Heart left ventricle (tissue), 16 donors: ENCODE data around the gene ADNP. TPM values are rescaled to one million over a fixed set of nuclear protein-coding genes. Genes with fewer than 3 reads are reported as not detected.

ENCODE experiments used
- ATAC-seq, 4 donors: fragments of 200-7000 bp; cut with Tn5 transposase; one replicate each; pipeline ENCODE4 v1.9.1; 2020 to 2022; ENCODE audit warnings: moderate library complexity in 4 of 4, mild to moderate bottlenecking in 3 of 4, moderate number of reproducible peaks in 1 of 4
- DNase-seq, 5 donors: peaks; one replicate each; pipeline ENCODE4 v3.0.0-alpha.2; 2020
- H3K27ac ChIP-seq, 12 donors: fragments of 200-600 bp; sonication (generic) in 4 of 12; one replicate each; pipeline versions ENCODE4 v1.5.0 to v1.8.0; 2016 to 2022; ENCODE audit warnings: mild to moderate bottlenecking in 2 of 12
- H3K27me3 ChIP-seq, 9 donors: fragments of 200-600 bp; sonication (generic) in 2 of 9; one replicate each; pipeline versions ENCODE4 v1.5.1 to v1.8.0; 2016 to 2022; ENCODE audit warnings: mild to moderate bottlenecking in 3 of 9
- H3K36me3 ChIP-seq, 9 donors: fragments of 200-600 bp; sonication (generic) in 2 of 9; one replicate each; pipeline versions ENCODE4 v1.5.0 to v1.8.0; 2018 to 2022; ENCODE audit warnings: mild to moderate bottlenecking in 2 of 9
- H3K4me1 ChIP-seq, 12 donors: fragments of 200-600 bp; sonication (generic) in 4 of 12; one replicate each; pipeline versions ENCODE4 v1.5.0 to v1.8.0; 2016 to 2022; ENCODE audit warnings: mild to moderate bottlenecking in 3 of 12
- H3K4me3 ChIP-seq, 12 donors: fragments of 200-600 bp; sonication (generic) in 4 of 12; one replicate each; pipeline versions ENCODE4 v1.5.0 to v1.8.0; 2017 to 2022; ENCODE audit warnings: mild to moderate bottlenecking in 9 of 12, moderate library complexity in 4 of 12
- H3K9me3 ChIP-seq, 12 donors: fragments of 200-600 bp; sonication (generic) in 4 of 12; one replicate each; pipeline versions ENCODE4 v1.5.0 to v1.8.0; 2016 to 2022; ENCODE audit warnings: mild to moderate bottlenecking in 1 of 12
- CTCF ChIP-seq, 12 donors: fragments of 200-600 bp; sonication (generic) in 4 of 12; IDR thresholded peaks; one replicate each; pipeline versions ENCODE4 v1.5.0 to v1.8.0; 2018 to 2022; ENCODE audit warnings: antibody characterized with exemption in 12 of 12, mild to moderate bottlenecking in 5 of 12
- POLR2A ChIP-seq, 2 donors: fragments of 450-650 bp; IDR thresholded peaks; one replicate each; pipeline ENCODE4 v1.6.1; 2017; ENCODE audit warnings: antibody characterized with exemption in 2 of 2, mild to moderate bottlenecking in 2 of 2, moderate library complexity in 2 of 2
- WGBS, 4 donors: extraction: QIAGEN DNeasy Blood & Tissue Kit in 2 of 4; methylation state at CpG; one replicate each; pipeline versions ENCODE4 v1.1.5 to v1.1.7; 2013 to 2018; 5-methylcytosine and 5-hydroxymethylcytosine counted together
- intact Hi-C, 10 donors: fragments of 100-400 bp; cut with DNase I; formaldehyde crosslinking; loops; one replicate each; pipeline versions ENCODE4 v1.11.1 to v1.14.2; 2022
- polyA plus RNA-seq, 2 donors: library from polyadenylated mRNA; stranded (reverse); fragments of 200-250 nt; gene quantifications; one replicate each; pipeline ENCODE4 v1.2.3, GENCODE V29; 2013
- total RNA-seq, 9 donors: library from RNA; depleted of rRNA in 2 of 9; stranded (reverse); fragments of >200 nt in 2 of 9; fragmentation: NEBNext Ultra II Directional in 3 of 9; extraction: Animal tissue kit (Norgen Biotek cat#: 25700) in 3 of 9; gene quantifications; one replicate each; pipeline versions ENCODE4 v1.1.0 to v1.2.4, GENCODE V29; 2016 to 2023
- donor health status: ischemic (EF 13 %, LVEDD 7.1; RV severe dilation, severe dysfunction).
- donor health status: healthy with polysubstance abuse.
- donor health status: DM: no; HTN: yes; CAD: no.
- donor health status: DM: no; HTN: no; CAD: no.
- donor health status: ischemic (EF 25% LVEDD 6.9; RV normal size, moderate dysfunction).
- donor health status: ischemic (EF 25% LVEDD 5.7; RV mildly dilated, moderate dysfunction).
- donor health status: healthy.
- donor health status: DM: yes; HTN: yes; CAD: no.
- donor health status: ischemic (EF 35%, LVEDD 5.7; RV mildly dilated, moderate dysfunction).
- donor health status: nonischemic (EF 11% LVEDD 7.7; RV severe dilation, severe dysfunction).
- donor health status: DM: yes; HTN: yes; CAD: no.
- donor health status: PGD.
- donor health status: ischemic (EF 29% LVEDD 5.4; RV normal size, mild dysfunction).
- donor health status: nonischemic (EF 23%, LVEDD 6.1; RV moderate dilation, normal function).

ADNP gene
- total and polyA plus RNA-seq, 11 donors: 18.1 to 50.6 (median 30.5) TPM

GRCh38 chr20:50848846-50849673, 82.2 kb downstream of the ADNP start:
- intact Hi-C loops: no loop called here
- TF ChIP-seq CTCF (IDR thresholded peaks at IDR 0.05) (no peak), POLR2A (IDR thresholded peaks at IDR 0.05) (no peak)
- H3K27me3 ChIP-seq: no peaks in the 10 kb centered on the region
- H3K4me3 ChIP-seq: peak overlapping the region in 4 of 12 donors; percentile 12 to 37 (median 21)
- no peaks in the 10 kb centered on the region for H3K9me3 ChIP-seq
- H3K36me3 ChIP-seq: no peaks in the 10 kb centered on the region
- H3K4me1 ChIP-seq: peaks cover 0 to 14% (median 11%) of the 10 kb centered on the region in 12 donors
- DNase-seq (no peak), ATAC-seq (peak in 3 of 4 donors; percentile 27 to 57 (median 55))
- H3K27ac ChIP-seq: peak overlapping the region in 1 of 12 donors; percentile 14
- WGBS, 4 donors: 32 to 48% (median 39%) methylated on average over 10 to 18 of the region's 18 CpGs

- Histone ChIP-seq H3K27ac (peak overlapping the region in 1 of 12 donors; percentile 14), H3K4me1 (peaks cover 0 to 14% (median 11%) of the 10 kb centered on the region in 12 donors), H3K27me3 (no peaks in the 10 kb centered on the region), H3K9me3 (no peaks in the 10 kb centered on the region), H3K36me3 (no peaks in the 10 kb centered on the region), H3K4me3 (peak overlapping the region in 3 of 12 donors; percentile 17 to 37 (median 25))
- 33 to 55% (median 41%) methylated on average over 4 to 8 of the region's 8 CpGs for WGBS, 4 donors
- peak in 4 of 5 donors; percentile 22 to 48 (median 34) for DNase-seq
- intact Hi-C loops: no loop called here
- peak; percentile 66 to 86 (median 82) for ATAC-seq
- TF ChIP-seq POLR2A (IDR thresholded peaks at IDR 0.05): no peak
- no peak for TF ChIP-seq CTCF (IDR thresholded peaks at IDR 0.05)
These were observed 82.9 kb downstream of the ADNP start for GRCh38 chr20:50848341-50848808.

- H3K4me1 ChIP-seq: peaks cover 0 to 14% (median 11%) of the 10 kb centered on the region in 12 donors
- TF ChIP-seq POLR2A (IDR thresholded peaks at IDR 0.05) (no peak), CTCF (IDR thresholded peaks at IDR 0.05) (no peak)
- no peaks in the 10 kb centered on the region for H3K36me3 ChIP-seq
- H3K27me3 ChIP-seq: no peaks in the 10 kb centered on the region
- no peak overlapping the region for H3K4me3 ChIP-seq
- DNase-seq (no peak), ATAC-seq (no peak)
- WGBS, 4 donors: 79 to 91% (median 84%) methylated on average over 10 to 15 of the region's 15 CpGs
- no peak overlapping the region for H3K27ac ChIP-seq
- no peaks in the 10 kb centered on the region for H3K9me3 ChIP-seq
- intact Hi-C loops: no loop called here
These were observed 85.5 kb downstream of the ADNP start for GRCh38 chr20:50845566-50846215.
